SK-N-SH (cell line): ENCODE results near the gene TRIM3. TPM values are rescaled to one million over a fixed set of nuclear protein-coding genes. Genes with fewer than 3 reads are reported as not detected.

Experiments
- CTCF ChIA-PET: fragments of 300-600, 350-600 bp; formaldehyde crosslinking; extraction: SDS; loops from one replicate; lab custom pipeline; 2021; lab: Yijun Ruan, JAX
- POLR2A ChIA-PET: fragments of 350-600 bp; sonication (Branson Sonifier 250); formaldehyde crosslinking; extraction: SDS; loops from one replicate; lab custom pipeline; 2020; ENCODE audit warnings: antibody characterized with exemption, inconsistent platforms; lab: Yijun Ruan, JAX
- DNase-seq: peaks from one replicate; pipeline ENCODE4 v3.0.0; 2012
- H2AFZ ChIP-seq: fragments of 200-600 bp; sonication (generic); 2 replicates; pipeline ENCODE4 v1.8.1; 2016; ENCODE audit warnings: antibody characterized with exemption, mild to moderate bottlenecking, low read depth
- H3F3A ChIP-seq: fragments of 200-600 bp; sonication (generic); replicated peaks from 2 replicates; pipeline ENCODE3; 2016; ENCODE audit warnings: antibody characterized with exemption, mild to moderate bottlenecking; ENCODE audit not compliant: insufficient read depth
- H3K27ac ChIP-seq, 2 experiments: fragments of 200-500 bp in 1 of 2; fragments of 200-600 bp in 1 of 2; sonication (Bioruptor generic) in 1 of 2; sonication (generic), shearing (Covaris generic) in 1 of 2; 2 replicates each; pipeline versions ENCODE4 v1.5.1 to v1.6.1; 2014 to 2016; ENCODE audit warnings: low read depth in 2 of 2, inconsistent platforms in 1 of 2, low read length in 1 of 2, mild to moderate bottlenecking in 1 of 2, mixed read lengths in 1 of 2
- H3K27me3 ChIP-seq: fragments of 200-600 bp; sonication (generic), shearing (Covaris generic); 2 replicates; pipeline ENCODE4 v1.6.1; 2016; ENCODE audit warnings: mixed run types; ENCODE audit not compliant: insufficient read depth
- H3K36me3 ChIP-seq, 2 experiments: fragments of 200-500 bp in 1 of 2; fragments of 200-600 bp in 1 of 2; sonication (Bioruptor generic) in 1 of 2; sonication (generic) in 1 of 2; replicated peaks in 1 of 2; 2 replicates each; pipeline versions ENCODE3 to v1.5.1; 2014 to 2016; ENCODE audit warnings: low read length in 1 of 2, mild to moderate bottlenecking in 1 of 2; ENCODE audit not compliant: insufficient read depth in 2 of 2, control insufficient read depth in 1 of 2
- H3K4me1 ChIP-seq, 2 experiments: fragments of 200-500 bp in 1 of 2; fragments of 200-600 bp in 1 of 2; sonication (Bioruptor generic) in 1 of 2; sonication (generic), shearing (Covaris generic) in 1 of 2; 2 replicates each; pipeline versions ENCODE4 v1.5.1 to v1.6.1; 2014 to 2016; ENCODE audit warnings: low read depth in 1 of 2, low read length in 1 of 2, mixed run types in 1 of 2; ENCODE audit not compliant: insufficient read depth in 2 of 2, control insufficient read depth in 1 of 2
- H3K4me2 ChIP-seq: fragments of 200-600 bp; sonication (generic), shearing (Covaris generic); 2 replicates; pipeline ENCODE4 v1.6.1; 2017; ENCODE audit warnings: mixed run types
- H3K4me3 ChIP-seq, 2 experiments: fragments of 200-500 bp in 1 of 2; fragments of 200-600 bp in 1 of 2; sonication (Bioruptor generic) in 1 of 2; sonication (generic), shearing (Covaris generic) in 1 of 2; 2 replicates each; pipeline versions ENCODE4 v1.5.1 to v1.8.1; 2014 to 2016; ENCODE audit warnings: low read depth in 2 of 2, inconsistent platforms in 1 of 2, low read length in 1 of 2, mild to moderate bottlenecking in 1 of 2, mixed read lengths in 1 of 2, moderate library complexity in 1 of 2
- H3K79me2 ChIP-seq: fragments of 200-600 bp; sonication (generic); 2 replicates; pipeline ENCODE4 v1.8.1; 2017; ENCODE audit warnings: mild to moderate bottlenecking; ENCODE audit not compliant: insufficient read depth
- H3K9ac ChIP-seq: fragments of 200-600 bp; sonication (generic); 2 replicates; pipeline ENCODE4 v1.6.1; 2017; ENCODE audit warnings: mixed run types
- H3K9me2 ChIP-seq: fragments of 200-600 bp; sonication (generic); 2 replicates; pipeline ENCODE4 v1.6.1; 2017; ENCODE audit warnings: mixed run types
- H3K9me3 ChIP-seq: fragments of 200-600 bp; sonication (generic); 2 replicates; pipeline ENCODE4 v1.6.1; 2017; ENCODE audit warnings: mixed run types, mild to moderate bottlenecking, moderate library complexity
- H4K20me1 ChIP-seq: fragments of 200-600 bp; sonication (generic); 2 replicates; pipeline ENCODE4 v1.6.1; 2017; ENCODE audit warnings: mild to moderate bottlenecking, mixed run types; ENCODE audit not compliant: insufficient read depth
- CHD2 ChIP-seq: fragments of 150-350 bp; IDR thresholded peaks from 2 replicates; pipeline ENCODE4 v1.6.1; 2018; ENCODE audit warnings: low read length; ENCODE audit not compliant: partially characterized antibody
- EP300 ChIP-seq, 2 experiments: IDR thresholded peaks; 2 replicates each; pipeline versions ENCODE4 v1.4.0 to v1.6.1; 2012; ENCODE audit warnings: borderline replicate concordance in 1 of 2, low read depth in 1 of 2, low read length in 1 of 2
- EZH2phosphoT487 ChIP-seq: fragments of 200-600 bp; sonication (generic); IDR thresholded peaks from 2 replicates; pipeline ENCODE4 v1.6.1; 2017; ENCODE audit warnings: low read depth, mixed run types, mild to moderate bottlenecking, antibody characterized with exemption, moderate library complexity, borderline replicate concordance
- FOSL2 ChIP-seq: IDR thresholded peaks from 2 replicates; pipeline ENCODE4 v1.4.0; 2012; ENCODE audit warnings: low read depth, mild to moderate bottlenecking, moderate library complexity, borderline replicate concordance
- FOXJ3 ChIP-seq: sonication (generic); formaldehyde crosslinking; IDR thresholded peaks from 2 replicates; pipeline ENCODE4 v1.5.1; 2020; ENCODE audit warnings: mild to moderate bottlenecking, missing genetic modification reagents
- FOXM1 ChIP-seq: IDR thresholded peaks from 2 replicates; pipeline ENCODE4 v1.4.0; 2012; ENCODE audit warnings: low read depth, mild to moderate bottlenecking
- POLR2AphosphoS5 ChIP-seq: IDR thresholded peaks from 2 replicates; pipeline ENCODE4 v1.6.1; 2012; ENCODE audit warnings: low read depth, low read length
- RCOR1 ChIP-seq: fragments of 150-350 bp; IDR thresholded peaks from 2 replicates; pipeline ENCODE4 v1.6.1; 2017; ENCODE audit warnings: antibody characterized with exemption, low read length
- RXRA ChIP-seq: IDR thresholded peaks from 2 replicates; pipeline ENCODE4 v1.4.0; 2012; ENCODE audit warnings: low read depth, mild to moderate bottlenecking, borderline replicate concordance
- TCF12 ChIP-seq: IDR thresholded peaks from 2 replicates; pipeline ENCODE4 v1.4.0; 2012
- WGBS: methylation state at CpG from one replicate; pipeline ENCODE4 v1.1.6; 2017; ENCODE audit warnings: low lambda C conversion rate; 5-methylcytosine and 5-hydroxymethylcytosine counted together
- polyA plus RNA-seq, 3 experiments: library from polyadenylated mRNA; depleted of rRNA; stranded (reverse); fragments of >200 nt; gene quantifications; 2 replicates each; pipeline ENCODE4 v1.2.3, GENCODE V29; 2012
- TF ChIP-seq, protein P1 (sequence below): IDR thresholded peaks from 2 replicates; pipeline ENCODE4 v1.4.0; 2012; ENCODE audit warnings: low read depth
- TF ChIP-seq, protein P2 (sequence below): IDR thresholded peaks from 2 replicates; pipeline ENCODE4; 2012

TRIM3 gene
- polyA plus RNA-seq, 1 of the 3 experiments (the other 2 are of a cell fraction): 22.8 TPM

DNA sequence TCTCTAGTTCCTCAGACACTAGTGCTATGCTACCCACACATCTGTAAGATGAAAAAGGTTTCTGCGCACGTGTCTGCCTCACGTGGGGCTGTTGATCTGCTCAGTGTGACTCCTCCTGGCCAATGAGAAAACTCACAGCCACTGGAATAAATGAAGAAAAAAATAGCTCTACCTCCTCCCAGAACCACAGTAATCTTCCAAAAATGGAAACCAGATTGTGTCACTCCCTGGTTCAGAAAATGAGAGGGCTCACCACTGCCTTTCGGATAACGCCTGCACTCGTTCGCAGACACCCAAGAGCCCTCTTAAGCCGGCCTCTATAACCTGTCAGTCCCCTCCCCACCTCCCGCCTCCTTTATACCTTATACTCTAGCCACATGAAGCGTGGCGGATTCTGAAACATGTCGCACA lies 59.9 kb downstream of the TRIM3 start:
- peaks cover 0 to 10% of the 10 kb centered on the region in 2 experiments for H3K36me3 ChIP-seq
- no peak overlapping the region for H3K4me2 ChIP-seq
- no peaks in the 10 kb centered on the region for H3K9me2 ChIP-seq
- 97% methylated on average over 12 of the region's 12 CpGs for WGBS
- no peaks in the 10 kb centered on the region for H3F3A ChIP-seq
- H3K79me2 ChIP-seq: 0 out of 2 replicates have a peak, but pooled peaks cover 5% of the 10 kb centered on the region
- H3K27me3 ChIP-seq: no peaks in the 10 kb centered on the region
- no peaks in the 10 kb centered on the region for H4K20me1 ChIP-seq
- no peak overlapping the region for H3K9ac ChIP-seq
- POLR2A ChIA-PET: no interaction called here
- DNase-seq: no peak
- no peak for TF ChIP-seq RXRA
- TF ChIP-seq EP300 (IDR thresholded peaks at IDR 0.05; ENCODE audit: borderline replicate concordance in 1 of 2, low read depth in 1 of 2, low read length in 1 of 2): no peak
- TF ChIP-seq, all 33 proteins: peak for 0
- H2AFZ ChIP-seq: no peak overlapping the region
- no peaks in the 10 kb centered on the region for H3K9me3 ChIP-seq
- H3K4me3 ChIP-seq: no peak overlapping the region
- no peak overlapping the region for H3K27ac ChIP-seq
- CTCF ChIA-PET: interaction anchor here (0.6 kb wide), 1 partner anchor 42 kb away, joined by 3 read pairs; no protein-coding TSS in a partner anchor
- peaks cover 0 to 7% of the 10 kb centered on the region in 2 experiments; a peak in 1 of 4 replicates for H3K4me1 ChIP-seq

DNA sequence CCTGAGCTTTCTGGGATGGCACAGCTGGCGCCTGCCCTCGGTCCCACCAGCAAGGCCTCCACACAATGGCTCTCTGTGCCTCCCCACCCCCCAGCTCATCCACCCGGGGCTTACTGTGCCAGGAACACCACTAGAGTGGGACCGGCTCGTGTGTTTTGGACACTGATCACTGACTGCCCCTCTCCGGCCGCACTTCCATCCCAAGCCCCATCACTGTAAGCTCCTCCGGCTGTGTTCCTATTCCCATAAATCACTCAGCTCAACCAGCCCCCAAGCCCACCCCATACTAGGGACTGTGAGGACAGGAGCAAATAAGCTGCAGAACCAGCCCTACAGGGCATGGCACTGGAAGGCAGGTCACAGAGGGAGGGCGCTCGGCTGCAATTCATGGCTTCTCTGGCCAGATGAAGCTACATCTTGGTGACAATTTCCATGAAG lies 62.1 kb downstream of the TRIM3 start:
- TF ChIP-seq FOXJ3 (CRISPR knock-in tag): no peak
- TF ChIP-seq, protein P1, sequence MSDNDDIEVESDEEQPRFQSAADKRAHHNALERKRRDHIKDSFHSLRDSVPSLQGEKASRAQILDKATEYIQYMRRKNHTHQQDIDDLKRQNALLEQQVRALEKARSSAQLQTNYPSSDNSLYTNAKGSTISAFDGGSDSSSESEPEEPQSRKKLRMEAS: no peak
- TF ChIP-seq RXRA: no peak
- no peak for TF ChIP-seq CHD2
- TF ChIP-seq FOSL2: no peak
- no peak for TF ChIP-seq TCF12
- ChIA-PET POLR2A (no interaction called here), CTCF (interaction anchor here (1.0 kb wide), 1 partner anchor 32 kb away, joined by 6 read pairs; no protein-coding TSS in a partner anchor)

DNA sequence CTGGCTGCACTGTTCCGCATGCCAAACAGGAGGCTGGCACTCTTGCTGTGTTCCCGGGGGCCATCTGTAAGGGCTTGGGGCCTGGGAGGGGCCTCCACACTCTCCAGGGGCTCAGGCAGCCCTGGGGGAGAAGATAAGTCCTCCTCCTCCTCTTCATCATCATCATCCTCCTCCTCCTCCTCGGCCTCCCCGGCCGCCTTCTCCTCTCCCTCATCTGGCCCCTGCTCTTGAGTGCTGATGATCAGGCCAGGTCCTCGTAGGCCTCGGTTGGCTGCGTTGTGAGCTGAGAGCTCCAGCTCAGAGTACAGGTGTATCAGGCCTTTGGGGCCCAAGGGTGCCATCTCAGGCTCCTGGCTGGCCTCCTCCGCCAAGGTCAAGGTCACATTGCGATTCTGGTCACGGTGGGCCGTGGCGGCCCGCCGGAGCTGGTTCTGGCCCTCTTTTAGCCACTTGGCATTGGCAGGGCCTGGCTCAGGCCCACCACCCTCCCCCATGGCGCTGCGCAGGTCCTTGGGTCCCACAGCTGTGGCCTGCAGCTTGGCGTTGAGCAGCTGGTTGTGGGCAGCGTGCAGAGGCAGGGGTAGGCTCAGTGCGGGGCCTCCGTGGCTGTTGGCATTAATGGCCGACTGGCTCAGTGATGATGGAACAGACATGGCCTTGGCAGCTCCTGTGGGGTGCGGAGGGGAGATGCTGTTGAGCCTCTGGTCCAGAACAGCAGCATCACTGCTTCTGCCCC lies 62.9 kb downstream of the TRIM3 start:
- Histone ChIP-seq H3K27me3 (no peaks in the 10 kb centered on the region), H3K9ac (no peak overlapping the region), H3K27ac (no peak overlapping the region), H3K79me2 (0 out of 2 replicates have a peak, but pooled peaks cover 2% of the 10 kb centered on the region), H4K20me1 (no peaks in the 10 kb centered on the region), H3K4me3 (no peak overlapping the region), H3K9me3 (no peaks in the 10 kb centered on the region), H3K4me2 (no peak overlapping the region), H2AFZ (no peak overlapping the region), H3F3A (peaks cover 2% of the 10 kb centered on the region), H3K9me2 (no peaks in the 10 kb centered on the region), H3K36me3 (peaks cover 0 to 10% of the 10 kb centered on the region in 2 experiments), H3K4me1 (peaks cover 0 to 3% of the 10 kb centered on the region in 2 experiments; a peak in 1 of 4 replicates)
- ChIA-PET POLR2A (interaction anchor here (1.6 kb wide), 1 partner anchor 8 kb away, joined by 8 read pairs; the partner anchor contains the start of gene APBB1), CTCF (interaction anchor here (0.6 to 2.0 kb wide), 7 partner anchors 24 to 346 kb away, joined by 3 to 17 read pairs (median 3); no protein-coding TSS in a partner anchor)
- DNase-seq: no peak
- TF ChIP-seq RCOR1 (no peak), FOXM1 (no peak), RXRA (no peak), POLR2AphosphoS5 (no peak), EZH2phosphoT487 (no peak)
- TF ChIP-seq, protein P2, sequence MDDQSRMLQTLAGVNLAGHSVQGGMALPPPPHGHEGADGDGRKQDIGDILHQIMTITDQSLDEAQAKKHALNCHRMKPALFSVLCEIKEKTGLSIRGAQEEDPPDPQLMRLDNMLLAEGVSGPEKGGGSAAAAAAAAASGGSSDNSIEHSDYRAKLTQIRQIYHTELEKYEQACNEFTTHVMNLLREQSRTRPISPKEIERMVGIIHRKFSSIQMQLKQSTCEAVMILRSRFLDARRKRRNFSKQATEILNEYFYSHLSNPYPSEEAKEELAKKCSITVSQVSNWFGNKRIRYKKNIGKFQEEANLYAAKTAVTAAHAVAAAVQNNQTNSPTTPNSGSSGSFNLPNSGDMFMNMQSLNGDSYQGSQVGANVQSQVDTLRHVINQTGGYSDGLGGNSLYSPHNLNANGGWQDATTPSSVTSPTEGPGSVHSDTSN: no peak
- WGBS: 89% methylated on average over 6 of the region's 23 CpGs

More for the DNA sequence above, 62.1 kb downstream of the TRIM3 start:
- Histone ChIP-seq H3K79me2 (0 out of 2 replicates have a peak, but pooled peaks cover 5% of the 10 kb centered on the region), H3K9ac (no peak overlapping the region), H3F3A (peaks cover 1% of the 10 kb centered on the region), H3K9me3 (no peaks in the 10 kb centered on the region), H4K20me1 (no peaks in the 10 kb centered on the region), H3K27ac (no peak overlapping the region), H3K4me1 (peaks cover 0 to 3% of the 10 kb centered on the region in 2 experiments; a peak in 1 of 4 replicates), H3K9me2 (no peaks in the 10 kb centered on the region), H3K4me3 (no peak overlapping the region), H2AFZ (no peak overlapping the region), H3K4me2 (no peak overlapping the region), H3K27me3 (no peaks in the 10 kb centered on the region), H3K36me3 (peaks cover 0 to 10% of the 10 kb centered on the region in 2 experiments)
- WGBS: 93% methylated on average over 10 of the region's 10 CpGs
- DNase-seq: no peak
